Fibroblast of mammary gland (primary cell): ENCODE measurements around the gene POSTN.
"Not testable (repeated sequence)": the region's sequence is repeated elsewhere in the genome, so short reads cannot be mapped to it uniquely, and the experiment has no call there.

ENCODE experiments used
- DNase-seq: peaks from one replicate; pipeline ENCODE4 v3.0.0-alpha.2; 2010; ENCODE audit warnings: low read depth
- H3K4me3 ChIP-seq: 2 replicates; pipeline ENCODE4 v1.5.1; 2011; ENCODE audit warnings: low read depth, mild to moderate bottlenecking, low read length, moderate library complexity; ENCODE audit not compliant: control insufficient read depth
- TF ChIP-seq, protein P1 (sequence below): conservative IDR thresholded peaks from 2 replicates; pipeline ENCODE4 v1.5.1; 2011; ENCODE audit warnings: low read depth, low read length, inconsistent platforms; ENCODE audit not compliant: control insufficient read depth, insufficient read depth

The POSTN gene

DNA sequence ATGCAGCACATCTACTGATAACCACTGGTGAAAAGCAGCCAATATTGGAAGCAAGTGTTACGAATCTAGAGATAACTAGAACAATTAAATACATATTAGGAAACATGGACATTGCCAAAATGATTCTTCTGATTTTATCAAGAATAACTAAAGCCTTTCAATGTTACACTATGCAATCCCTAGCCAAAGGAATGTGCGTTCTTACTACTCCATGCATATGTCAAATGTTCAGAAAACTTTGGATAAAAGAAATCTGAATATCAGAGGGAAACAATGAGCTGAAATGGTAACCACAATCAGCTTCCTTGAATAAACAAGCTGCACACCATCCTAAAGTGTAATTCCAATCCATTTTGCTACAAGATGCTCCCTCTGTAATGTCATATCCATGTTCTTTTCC is 951 bp upstream of the POSTN start:
- no peak overlapping the region for H3K4me3 ChIP-seq
- no peak for DNase-seq
- TF ChIP-seq, protein P1, sequence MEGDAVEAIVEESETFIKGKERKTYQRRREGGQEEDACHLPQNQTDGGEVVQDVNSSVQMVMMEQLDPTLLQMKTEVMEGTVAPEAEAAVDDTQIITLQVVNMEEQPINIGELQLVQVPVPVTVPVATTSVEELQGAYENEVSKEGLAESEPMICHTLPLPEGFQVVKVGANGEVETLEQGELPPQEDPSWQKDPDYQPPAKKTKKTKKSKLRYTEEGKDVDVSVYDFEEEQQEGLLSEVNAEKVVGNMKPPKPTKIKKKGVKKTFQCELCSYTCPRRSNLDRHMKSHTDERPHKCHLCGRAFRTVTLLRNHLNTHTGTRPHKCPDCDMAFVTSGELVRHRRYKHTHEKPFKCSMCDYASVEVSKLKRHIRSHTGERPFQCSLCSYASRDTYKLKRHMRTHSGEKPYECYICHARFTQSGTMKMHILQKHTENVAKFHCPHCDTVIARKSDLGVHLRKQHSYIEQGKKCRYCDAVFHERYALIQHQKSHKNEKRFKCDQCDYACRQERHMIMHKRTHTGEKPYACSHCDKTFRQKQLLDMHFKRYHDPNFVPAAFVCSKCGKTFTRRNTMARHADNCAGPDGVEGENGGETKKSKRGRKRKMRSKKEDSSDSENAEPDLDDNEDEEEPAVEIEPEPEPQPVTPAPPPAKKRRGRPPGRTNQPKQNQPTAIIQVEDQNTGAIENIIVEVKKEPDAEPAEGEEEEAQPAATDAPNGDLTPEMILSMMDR: no peak

DNA sequence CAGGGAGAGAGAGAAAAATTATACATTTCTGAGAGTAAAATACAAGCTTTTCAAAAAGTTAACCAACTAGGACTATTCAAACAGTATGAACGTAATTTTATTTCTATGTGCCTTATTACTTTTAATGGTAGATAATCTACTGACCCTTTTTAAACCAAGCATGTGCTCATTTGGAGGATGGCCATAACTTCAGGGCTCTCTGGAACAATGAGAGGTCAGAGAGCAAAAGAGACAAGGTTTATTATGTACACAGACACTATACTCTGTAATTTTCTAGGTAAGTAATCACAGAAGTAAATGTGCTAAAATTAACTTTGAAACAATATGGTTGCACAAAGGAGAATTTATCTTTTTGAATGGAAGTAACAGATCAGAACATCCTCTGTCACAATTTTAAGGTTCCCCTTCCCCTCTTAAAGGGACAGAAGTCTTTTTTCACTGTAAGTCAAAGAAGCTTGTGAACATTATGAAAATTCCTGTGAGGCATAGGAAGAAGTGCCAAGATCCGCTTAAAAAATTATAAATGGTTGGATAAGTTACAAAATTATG is 1.0 kb downstream of the POSTN start:
- H3K4me3 ChIP-seq: peak overlapping the region; percentile 47
- TF ChIP-seq, protein P1: no peak
- DNase-seq: peak; percentile 18

DNA sequence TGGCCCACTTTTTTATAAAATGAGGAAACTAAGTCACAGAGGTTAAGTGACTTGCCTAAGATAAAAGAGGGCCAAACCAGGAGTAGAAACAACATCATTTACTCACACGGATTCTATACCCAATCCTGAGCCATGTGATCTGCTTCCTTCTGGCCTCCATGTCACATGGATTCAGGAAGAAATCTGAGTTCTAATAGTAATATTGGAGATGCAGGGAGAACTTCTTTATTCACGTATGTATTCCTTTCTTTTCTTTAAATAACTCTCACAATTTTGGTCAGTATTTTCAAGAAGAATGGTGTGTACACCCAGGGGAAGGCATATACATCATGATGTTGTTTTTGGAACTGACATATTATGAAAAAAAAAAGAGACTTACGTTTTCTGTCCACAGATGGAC is 1.8 kb downstream of the POSTN start:
- TF ChIP-seq, protein P1: no peak
- no peak overlapping the region for H3K4me3 ChIP-seq
- DNase-seq: peak; percentile 14

DNA sequence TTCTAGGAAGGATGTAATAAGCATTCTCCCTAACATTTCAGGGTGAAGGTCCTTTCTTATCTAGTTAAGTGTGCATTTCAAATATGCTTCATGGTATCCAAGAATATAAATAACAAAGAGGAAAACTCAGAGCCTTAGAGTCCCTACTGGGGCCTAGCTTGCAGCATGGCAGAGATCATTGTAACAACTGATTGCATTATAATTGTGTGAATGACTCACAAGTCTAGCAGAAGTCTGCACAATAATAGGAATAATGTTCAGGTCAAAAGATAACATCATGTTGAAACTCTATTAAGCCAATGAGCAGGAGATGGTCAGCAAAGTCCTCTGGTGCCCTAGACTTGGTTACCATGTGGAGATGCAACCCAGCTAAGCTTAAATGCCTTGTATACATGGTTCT is 3.4 kb downstream of the POSTN start:
- no peak overlapping the region for H3K4me3 ChIP-seq
- DNase-seq: peak; percentile 65
- TF ChIP-seq, protein P1: no peak

DNA sequence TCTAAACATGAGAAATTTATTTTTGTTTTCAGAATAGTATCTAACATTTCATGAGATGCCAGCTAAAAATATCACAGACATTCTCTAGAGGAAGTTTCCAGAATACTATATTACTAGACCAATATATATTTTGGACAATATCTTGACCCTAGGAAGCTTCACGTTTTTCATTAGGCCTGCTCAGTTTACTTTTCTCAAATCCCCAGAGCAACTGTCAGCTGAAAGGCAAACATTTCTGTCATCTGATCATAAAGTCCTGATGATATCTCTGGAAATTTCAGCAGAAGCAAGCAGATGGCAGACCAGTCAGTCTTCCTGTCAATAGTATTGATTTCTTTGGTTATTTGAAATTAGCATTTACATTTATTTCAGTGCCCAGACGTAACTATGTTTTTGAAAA is 4.0 kb downstream of the POSTN start:
- TF ChIP-seq, protein P1: no peak
- DNase-seq: no peak
- H3K4me3 ChIP-seq: no peak overlapping the region

DNA sequence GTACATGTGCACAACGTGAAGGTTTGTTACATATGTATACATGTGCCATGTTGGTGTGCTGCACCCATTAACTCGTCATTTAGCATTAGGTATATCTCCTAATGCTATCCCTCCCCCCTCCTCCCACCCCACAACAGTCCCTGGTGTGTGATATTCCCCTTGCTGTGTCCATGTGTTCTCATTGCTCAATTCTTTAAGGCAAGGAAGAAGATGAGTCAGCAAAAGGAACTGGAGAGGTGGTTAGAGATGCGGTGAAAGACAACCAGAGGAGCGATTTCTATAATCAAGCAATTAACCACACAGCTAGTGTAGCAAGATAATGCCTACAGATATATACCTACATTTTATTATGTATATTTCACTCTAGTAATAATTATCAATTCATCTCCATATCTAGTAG is 9.2 kb downstream of the POSTN start:
- peak; percentile 67 for DNase-seq
- H3K4me3 ChIP-seq: not testable (repeated sequence)

DNA sequence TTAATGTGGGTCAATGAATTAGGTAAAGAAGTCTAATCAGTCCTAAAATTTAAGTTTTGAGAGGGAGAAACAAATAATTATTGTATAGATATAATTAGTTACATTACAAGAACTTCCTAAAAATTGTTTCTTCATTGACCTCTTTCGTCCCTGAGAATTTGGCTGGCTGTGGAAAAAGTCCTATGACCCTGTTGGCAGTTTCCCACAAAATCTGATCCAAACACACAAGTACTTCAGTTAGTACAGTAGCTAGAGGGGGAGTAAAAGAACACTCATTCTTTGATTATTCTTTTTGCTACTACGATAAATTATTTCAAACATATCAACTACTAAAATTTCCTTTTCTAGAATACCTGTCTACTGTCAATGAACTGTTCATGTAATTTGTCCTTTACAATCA is 11.3 kb downstream of the POSTN start:
- no peak overlapping the region for H3K4me3 ChIP-seq
- DNase-seq: peak; percentile 26
- TF ChIP-seq, protein P1: no peak
